HG03520 (cell line): Measurements from ENCODE around the gene UBE2J2.

ENCODE experiments used
- ATAC-seq: cut with Tn5 transposase; IDR thresholded peaks from one replicate; pipeline ENCODE4 v1.9.1; 2021; ENCODE audit warnings: mild to moderate bottlenecking, moderate library complexity; ENCODE audit not compliant: unreplicated experiment

UBE2J2 gene

DNA sequence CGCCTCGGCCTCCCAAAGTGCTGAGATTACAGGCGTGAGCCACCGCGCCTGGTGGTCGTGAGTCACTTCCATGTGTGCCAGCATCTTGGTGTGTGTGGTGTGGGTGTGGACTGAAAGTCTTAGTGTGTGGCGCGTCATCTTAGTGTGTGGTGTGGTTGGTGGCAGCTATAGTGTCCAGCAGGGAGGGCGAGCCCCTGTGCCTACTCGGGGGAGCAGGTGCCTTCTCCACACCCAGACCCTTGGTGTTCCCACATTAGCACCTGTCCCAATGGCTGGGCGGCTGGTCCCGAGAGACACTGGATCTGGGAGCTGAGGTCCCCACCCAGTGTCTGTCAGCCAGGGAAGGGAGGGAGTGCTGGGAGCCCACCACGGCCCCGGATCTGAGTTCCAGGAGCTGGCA is 9.3 kb upstream of the UBE2J2 start:
- no peak for ATAC-seq

GRCh38 chr1:1281533-1282321 is 8.1 kb upstream of the UBE2J2 start:
- no peak for ATAC-seq

- ATAC-seq: no peak
Observed at GRCh38 chr1:1280782-1281481, 7.3 kb upstream of the UBE2J2 start.

DNA sequence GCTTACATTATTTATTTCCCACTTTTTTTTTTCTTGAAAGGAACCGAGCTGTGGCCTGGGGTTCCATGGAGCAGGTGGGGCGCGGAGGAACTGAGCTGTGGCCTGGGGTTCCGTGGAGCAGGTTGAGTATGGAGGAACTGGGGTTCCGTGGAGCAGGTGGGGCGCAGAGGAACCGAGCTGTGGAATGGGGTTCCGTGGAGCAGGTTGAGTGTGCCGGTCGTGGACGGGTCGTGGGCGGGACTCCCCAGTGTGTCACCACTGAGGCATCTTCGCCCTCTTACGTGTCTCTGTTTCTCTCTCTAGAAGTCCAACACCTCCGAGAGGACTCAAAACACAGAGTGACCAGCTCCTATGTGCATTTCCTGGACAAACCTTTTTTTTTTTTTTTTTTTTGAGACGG is 5.4 kb upstream of the UBE2J2 start:
- no peak for ATAC-seq

DNA sequence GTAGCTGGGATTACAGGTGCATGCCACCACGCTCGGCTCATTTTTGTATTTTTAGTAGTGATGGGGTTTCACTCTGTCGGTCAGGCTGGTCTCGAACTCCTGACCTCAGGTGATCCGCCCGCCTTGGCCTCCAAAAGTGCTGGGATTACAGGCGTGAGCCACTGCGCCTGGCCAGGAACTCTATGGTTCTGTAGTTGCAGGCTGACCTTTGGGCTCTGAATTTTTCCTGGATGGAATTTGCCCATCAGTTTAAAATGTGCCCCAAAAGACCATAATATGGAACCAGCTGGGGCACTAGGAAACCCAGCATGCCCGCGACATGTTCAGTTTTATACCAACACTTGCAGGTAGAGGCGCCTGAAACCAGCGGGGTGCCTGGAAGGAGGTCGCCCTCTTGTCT is 5.0 kb upstream of the UBE2J2 start:
- ATAC-seq: no peak

DNA sequence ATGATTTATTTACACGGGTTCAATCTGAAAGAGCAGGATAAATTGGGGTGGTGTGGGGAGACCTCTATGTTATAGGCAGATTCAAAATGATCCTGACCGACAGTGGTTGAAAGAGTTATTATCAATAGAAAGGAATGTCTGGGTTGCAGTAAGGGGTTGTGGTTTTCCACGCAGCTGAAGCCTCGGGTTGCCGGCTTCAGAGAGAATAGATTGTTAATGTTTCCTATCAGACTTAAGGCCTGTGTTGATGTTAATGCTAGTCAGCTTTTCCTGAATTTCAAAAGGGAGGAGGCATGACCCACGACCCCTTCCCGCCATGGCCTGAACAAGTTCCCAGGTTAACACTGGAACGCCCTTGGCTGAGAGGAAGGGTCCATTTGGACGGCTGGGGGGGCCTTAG is 2.2 kb upstream of the UBE2J2 start:
- no peak for ATAC-seq

- ATAC-seq: no peak
Observed at GRCh38 chr1:1274931-1275431, 1.3 kb upstream of the UBE2J2 start.

GRCh38 chr1:1274299-1274930 is 761 bp upstream of the UBE2J2 start:
- no peak for ATAC-seq

GRCh38 chr1:1273209-1273511 is 494 bp downstream of the UBE2J2 start:
- peak; percentile 8 for ATAC-seq

DNA sequence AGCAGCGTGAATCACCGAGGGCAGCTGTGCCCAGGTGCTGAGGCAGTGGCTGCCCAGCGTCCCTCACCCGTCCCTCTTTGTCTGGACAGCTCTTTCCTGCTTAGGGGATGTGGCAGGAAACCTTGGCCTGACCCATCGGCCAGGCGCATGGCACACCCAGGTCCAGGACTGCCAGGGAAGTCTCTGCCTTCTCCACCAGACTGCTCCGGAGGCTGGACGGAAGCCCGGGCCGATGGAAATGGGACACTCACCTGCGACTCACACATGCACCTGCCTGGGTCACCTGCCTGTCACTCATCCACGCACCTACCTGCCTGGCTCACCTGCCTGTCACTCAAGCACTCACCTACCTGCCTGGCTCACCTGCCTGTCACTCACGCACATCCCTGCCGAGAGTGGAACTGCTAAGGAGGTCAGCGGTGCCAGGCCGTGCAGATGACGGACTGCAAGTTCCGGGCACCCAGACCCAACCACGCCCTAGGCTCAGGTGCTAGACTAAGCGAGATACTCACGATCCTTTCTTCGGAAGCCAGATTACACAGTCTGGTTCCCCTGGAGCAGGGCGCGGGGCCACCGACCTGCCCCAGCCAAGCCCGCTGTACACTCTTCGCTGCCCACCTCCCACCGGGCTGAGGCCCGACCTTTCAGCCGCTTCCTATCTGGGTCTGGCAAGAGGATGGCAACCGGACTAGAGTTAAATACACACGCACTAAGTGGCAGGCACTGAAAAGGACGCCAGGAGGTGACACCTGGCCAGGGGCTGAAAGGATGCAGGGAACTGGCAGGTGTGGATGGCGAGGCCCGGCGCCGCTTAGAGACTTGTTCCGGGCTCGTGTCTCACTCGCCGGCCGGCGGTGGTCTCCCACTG is 1.1 kb downstream of the UBE2J2 start:
- ATAC-seq: no peak

DNA sequence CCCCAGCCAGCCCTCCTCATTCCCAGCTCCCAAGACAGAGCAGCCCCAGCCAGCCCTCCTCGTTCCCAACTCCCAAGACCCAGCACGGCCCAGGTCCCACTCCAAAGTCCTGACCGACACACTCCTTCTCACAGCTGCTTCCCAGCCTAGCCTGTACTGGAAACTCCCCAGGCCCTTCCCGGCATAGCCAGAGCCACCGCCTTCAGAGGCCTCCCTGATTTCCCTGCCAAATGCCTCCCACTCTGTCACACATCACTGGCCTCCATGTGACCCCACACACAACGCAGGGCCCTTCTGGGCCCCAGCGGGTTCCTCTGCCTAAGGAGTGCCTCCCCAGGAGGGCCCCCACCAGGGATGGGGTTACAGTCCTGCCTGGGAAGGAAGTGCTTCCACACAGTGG is 2.8 kb downstream of the UBE2J2 start:
- no peak for ATAC-seq

DNA sequence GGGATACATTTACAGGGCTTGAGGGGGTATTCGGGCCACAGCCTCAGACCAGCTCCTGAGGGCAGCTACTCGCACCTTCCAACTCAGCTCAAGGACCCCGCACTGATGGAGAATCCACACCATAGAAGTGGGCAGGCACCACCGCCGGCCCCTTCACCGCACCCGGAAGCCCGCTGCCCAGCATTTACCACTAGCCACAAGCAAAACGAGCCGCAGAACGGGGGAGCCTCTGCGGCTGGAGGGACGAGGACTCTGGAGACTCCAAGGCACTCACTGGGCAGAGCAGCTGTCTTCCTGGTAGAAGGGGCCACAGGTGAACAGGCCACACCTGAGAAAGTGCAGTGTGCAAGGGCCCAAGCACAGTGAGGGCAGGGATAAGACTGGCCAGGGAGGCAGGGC is 5.4 kb downstream of the UBE2J2 start:
- ATAC-seq: no peak

- ATAC-seq: no peak
Observed at GRCh38 chr1:1267488-1268283, 6.0 kb downstream of the UBE2J2 start.

- ATAC-seq: no peak
Observed at GRCh38 chr1:1264868-1265272, 8.8 kb downstream of the UBE2J2 start.

DNA sequence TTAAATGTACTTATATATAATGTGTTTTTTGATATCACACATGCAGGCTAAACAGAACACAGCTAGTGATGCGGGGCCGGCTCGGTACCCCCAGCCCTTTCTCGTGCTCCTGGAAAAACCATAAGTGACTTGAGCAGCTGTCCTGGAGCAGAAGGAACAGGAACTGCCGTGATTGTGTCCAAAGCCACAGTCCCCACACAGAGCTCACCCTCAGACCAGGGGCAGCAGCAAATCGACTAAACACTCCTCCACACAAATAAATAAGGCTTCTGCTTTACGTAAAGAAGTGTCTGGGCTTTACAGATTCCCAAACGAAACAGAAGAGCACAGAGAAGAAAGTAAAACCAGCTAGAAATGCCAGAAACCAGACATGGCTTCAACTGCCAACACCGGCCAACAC is 9.6 kb downstream of the UBE2J2 start:
- no peak for ATAC-seq

DNA sequence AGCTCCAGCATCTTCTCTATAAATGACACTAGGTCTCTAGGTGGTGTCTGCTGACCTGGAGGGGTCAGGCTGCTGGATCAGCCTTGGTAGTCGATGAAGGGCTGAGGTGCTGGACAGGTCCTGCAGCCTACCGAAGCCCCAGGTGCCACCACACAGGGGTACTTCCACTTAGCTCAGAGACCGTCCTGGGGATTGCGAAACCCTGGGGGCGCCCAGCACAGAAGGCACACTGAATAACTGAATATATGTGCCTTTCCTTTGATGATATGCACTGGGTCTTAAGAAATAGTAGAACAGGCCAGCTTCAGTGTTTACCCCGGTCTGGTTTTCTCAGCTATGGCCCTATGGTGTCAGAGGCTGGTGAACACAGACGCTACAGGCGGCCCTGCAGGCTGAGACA is 10.9 kb downstream of the UBE2J2 start:
- ATAC-seq: no peak

DNA sequence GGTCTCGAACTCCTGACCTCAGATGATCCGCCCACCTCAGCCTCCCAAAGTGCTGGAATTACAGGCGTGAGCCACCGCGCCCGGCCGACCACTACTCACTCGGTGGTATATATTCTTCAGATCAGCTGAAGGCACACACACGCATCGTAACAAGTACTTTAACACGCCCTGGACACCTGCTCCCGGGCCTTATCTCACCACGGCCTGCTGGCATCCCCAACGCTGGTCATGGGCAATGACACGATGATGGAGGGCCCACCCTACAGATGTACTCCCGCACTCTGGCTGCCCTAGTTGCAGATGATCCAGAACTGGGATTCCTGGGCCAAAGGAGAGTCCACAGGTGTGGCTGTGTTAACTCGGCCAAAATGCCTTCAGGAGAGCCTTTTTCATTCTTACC is 11.6 kb downstream of the UBE2J2 start:
- no peak for ATAC-seq

DNA sequence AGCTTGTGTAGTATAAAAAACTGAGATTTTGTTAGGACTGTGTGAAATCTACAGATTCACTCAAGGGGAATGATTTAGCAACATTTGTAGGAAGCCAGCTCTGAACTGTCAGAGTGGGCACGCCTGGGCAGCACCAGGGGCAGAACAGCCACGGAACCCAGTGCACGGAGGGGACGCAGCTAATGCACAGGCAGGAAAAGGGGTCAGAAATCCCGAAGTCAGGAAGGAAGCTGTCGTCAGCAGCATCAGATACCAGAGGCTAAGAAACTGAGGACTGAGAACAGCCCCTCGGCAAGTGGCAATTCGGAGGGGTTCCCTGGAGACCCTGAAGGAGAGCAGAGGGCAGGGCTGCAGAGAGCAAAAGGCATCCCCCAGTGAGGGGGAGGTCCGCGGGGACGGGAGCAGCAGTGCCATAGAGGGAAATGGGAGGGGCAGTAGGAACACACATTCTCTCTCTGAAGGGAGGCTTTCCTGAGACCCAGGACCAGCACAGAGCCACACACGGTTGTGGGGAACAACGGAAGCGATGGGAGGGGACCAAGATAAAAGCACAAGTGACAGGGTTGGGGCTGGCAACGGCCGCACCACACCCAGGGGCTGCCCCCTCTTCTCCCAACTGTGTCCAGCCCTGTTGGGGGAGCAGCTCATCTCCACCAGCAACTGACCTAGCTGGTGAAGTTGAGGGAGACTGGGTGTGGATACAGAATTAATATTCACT is 12.7 kb downstream of the UBE2J2 start:
- ATAC-seq: no peak

- ATAC-seq: no peak
Observed at GRCh38 chr1:1259951-1260600, 13.6 kb downstream of the UBE2J2 start.
